IPS-NIHi7 (cell line): ENCODE measurements around the gene MYLK3.
"Not testable (repeated sequence)": the region's sequence is repeated elsewhere in the genome, so short reads cannot be mapped to it uniquely, and the experiment has no call there.

Source experiments
- DNase-seq: peaks from one replicate; pipeline ENCODE4 v3.0.0; 2012; ENCODE audit warnings: mixed read lengths; ENCODE audit errors: extremely low spot score

MYLK3 gene

GRCh38 chr16:46747777-46748651 is at the start of gene MYLK3:
Gene MYLK3 (minus strand): TSS chr16:46748344. CDS start chr16:46748193, 151 bp downstream.
- peak; percentile 58 for DNase-seq

- DNase-seq: no peak
Measured at GRCh38 chr16:46797501-46797900, 49.4 kb upstream of the MYLK3 start.

GRCh38 chr16:46796764-46797269 is 48.7 kb upstream of the MYLK3 start:
- DNase-seq: no peak

GRCh38 chr16:46793841-46794240 is 45.7 kb upstream of the MYLK3 start:
- no peak for DNase-seq

- no peak for DNase-seq
Measured at GRCh38 chr16:46790599-46791270, 42.6 kb upstream of the MYLK3 start.

GRCh38 chr16:46789499-46790414 is 41.6 kb upstream of the MYLK3 start:
- DNase-seq: peak; percentile 90

GRCh38 chr16:46788891-46789474 is 40.8 kb upstream of the MYLK3 start:
- no peak for DNase-seq

GRCh38 chr16:46787909-46788308 is 39.8 kb upstream of the MYLK3 start:
- no peak for DNase-seq

- DNase-seq: peak; percentile 27
Measured at GRCh38 chr16:46785076-46785845, 37.1 kb upstream of the MYLK3 start.

GRCh38 chr16:46784569-46784968 is 36.4 kb upstream of the MYLK3 start:
- DNase-seq: not testable (repeated sequence)

- DNase-seq: no peak
Measured at GRCh38 chr16:46783800-46784199, 35.7 kb upstream of the MYLK3 start.

- no peak for DNase-seq
Measured at GRCh38 chr16:46782320-46782719, 34.2 kb upstream of the MYLK3 start.

- DNase-seq: no peak
Measured at GRCh38 chr16:46777804-46778203, 29.7 kb upstream of the MYLK3 start.

GRCh38 chr16:46775214-46775613 is 27.1 kb upstream of the MYLK3 start:
- DNase-seq: no peak

GRCh38 chr16:46774743-46775177 is 26.6 kb upstream of the MYLK3 start:
- DNase-seq: no peak

- no peak for DNase-seq
Measured at GRCh38 chr16:46772463-46772862, 24.3 kb upstream of the MYLK3 start.

- DNase-seq: no peak
Measured at GRCh38 chr16:46768809-46769208, 20.7 kb upstream of the MYLK3 start.

- DNase-seq: no peak
Measured at GRCh38 chr16:46765050-46765449, 16.9 kb upstream of the MYLK3 start.

- no peak for DNase-seq
Measured at GRCh38 chr16:46763147-46763546, 15.0 kb upstream of the MYLK3 start.

- no peak for DNase-seq
Measured at GRCh38 chr16:46762583-46762982, 14.4 kb upstream of the MYLK3 start.

GRCh38 chr16:46759309-46759708 is 11.2 kb upstream of the MYLK3 start:
- no peak for DNase-seq
